GM08714 (cell line): Measurements from ENCODE around the gene DNAH17.
"Not testable (repeated sequence)": the region's sequence is repeated elsewhere in the genome, so short reads cannot be mapped to it uniquely, and the experiment has no call there.

ENCODE experiments used
- H3K4me3 ChIP-seq: fragments of 200-500 bp; sonication (Bioruptor generic); 2 replicates; pipeline ENCODE4 v1.5.1; 2014; ENCODE audit warnings: mild to moderate bottlenecking, low read length, inconsistent platforms
- ZNF274 ChIP-seq: IDR thresholded peaks from 2 replicates; pipeline ENCODE4 v1.6.1; 2012; ENCODE audit warnings: mild to moderate bottlenecking, low read depth, low read length

The DNAH17 gene

GRCh38 chr17:78476149-78476548, 101.0 kb downstream of the DNAH17 start:
- no peak for TF ChIP-seq ZNF274
- H3K4me3 ChIP-seq, result no peak overlapping the region

GRCh38 chr17:78475211-78475610, 102.0 kb downstream of the DNAH17 start:
- no peak overlapping the region for H3K4me3 ChIP-seq
- TF ChIP-seq ZNF274, result no peak

- TF ChIP-seq ZNF274, result no peak
These were observed 102.5 kb downstream of the DNAH17 start for GRCh38 chr17:78474614-78475146.

GRCh38 chr17:78473951-78474613, 103.1 kb downstream of the DNAH17 start:
- no peak for TF ChIP-seq ZNF274
- H3K4me3 ChIP-seq, result no peak overlapping the region

More at GRCh38 chr17:78474614-78475146, 102.5 kb downstream of the DNAH17 start:
- H3K4me3 ChIP-seq, result no peak overlapping the region

- no peak overlapping the region for H3K4me3 ChIP-seq
- TF ChIP-seq ZNF274, result no peak
These were observed 104.9 kb downstream of the DNAH17 start for GRCh38 chr17:78472035-78472905.

GRCh38 chr17:78471635-78472034, 105.6 kb downstream of the DNAH17 start:
- TF ChIP-seq ZNF274, result no peak
- H3K4me3 ChIP-seq, result no peak overlapping the region

GRCh38 chr17:78469443-78469842, 107.8 kb downstream of the DNAH17 start:
- H3K4me3 ChIP-seq, result no peak overlapping the region
- TF ChIP-seq ZNF274, result no peak

GRCh38 chr17:78468366-78468765, 108.8 kb downstream of the DNAH17 start:
- H3K4me3 ChIP-seq, result no peak overlapping the region
- TF ChIP-seq ZNF274, result no peak

GRCh38 chr17:78466786-78467715, 110.1 kb downstream of the DNAH17 start:
- TF ChIP-seq ZNF274, result no peak
- H3K4me3 ChIP-seq, result no peak overlapping the region

GRCh38 chr17:78466109-78466785, 110.9 kb downstream of the DNAH17 start:
- not testable (repeated sequence) for H3K4me3 ChIP-seq

GRCh38 chr17:78462148-78462547, 115.0 kb downstream of the DNAH17 start:
- H3K4me3 ChIP-seq, result no peak overlapping the region
- no peak for TF ChIP-seq ZNF274

- no peak for TF ChIP-seq ZNF274
- no peak overlapping the region for H3K4me3 ChIP-seq
These were observed 115.5 kb downstream of the DNAH17 start for GRCh38 chr17:78461799-78462053.

- no peak for TF ChIP-seq ZNF274
- H3K4me3 ChIP-seq, result no peak overlapping the region
These were observed 116.0 kb downstream of the DNAH17 start for GRCh38 chr17:78460951-78461798.
